NCI-H446 treated with DMSO at 0.1 percent for 48 hours (cell line): ENCODE data around the gene VGLL4.
"Not testable (repeated sequence)": the region's sequence is repeated elsewhere in the genome, so short reads cannot be mapped to it uniquely, and the experiment has no call there.

Experiments used
- DNase-seq: peaks from one replicate; lab custom pipeline; 2025; lab: John Stamatoyannopoulos, UW

The VGLL4 gene

DNA sequence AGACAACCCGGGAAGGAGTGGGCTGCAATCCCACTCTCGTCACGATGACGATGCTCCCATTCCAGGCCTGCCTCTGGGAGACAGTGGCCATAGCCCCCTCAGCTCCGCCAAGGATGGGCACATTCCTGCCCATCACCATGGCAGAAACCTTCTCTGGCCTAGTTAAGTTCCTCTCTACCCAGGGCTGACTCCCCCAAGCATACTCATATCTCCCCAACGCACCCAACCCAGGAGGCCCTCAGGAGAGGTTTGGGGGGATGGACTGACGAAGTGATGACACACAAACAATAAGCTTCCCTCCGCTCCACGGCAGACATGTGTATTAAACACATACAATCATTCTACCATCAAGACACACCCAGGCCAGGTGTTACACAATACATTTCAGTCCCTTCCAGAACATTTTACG lies 60.1 kb downstream of the VGLL4 start:
- no peak for DNase-seq

DNA sequence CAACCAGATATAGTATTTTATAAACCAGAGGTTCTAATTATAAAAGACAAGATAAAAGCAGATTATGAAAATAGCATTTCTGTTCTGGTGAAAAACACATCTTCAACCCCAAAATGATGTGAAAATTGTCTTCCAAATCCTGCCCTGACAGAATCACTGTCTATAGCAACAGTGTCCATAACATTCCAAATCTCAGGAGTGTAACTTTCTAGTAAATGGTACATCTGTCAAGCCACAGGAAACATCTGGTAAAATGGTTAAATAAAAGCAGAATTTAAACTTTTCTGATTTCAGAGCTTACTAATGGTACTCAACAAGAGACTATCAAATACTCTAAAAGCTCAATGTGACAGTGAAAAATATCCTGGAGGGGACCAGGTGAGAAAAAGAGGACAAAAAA lies 60.5 kb downstream of the VGLL4 start:
- DNase-seq = no peak

DNA sequence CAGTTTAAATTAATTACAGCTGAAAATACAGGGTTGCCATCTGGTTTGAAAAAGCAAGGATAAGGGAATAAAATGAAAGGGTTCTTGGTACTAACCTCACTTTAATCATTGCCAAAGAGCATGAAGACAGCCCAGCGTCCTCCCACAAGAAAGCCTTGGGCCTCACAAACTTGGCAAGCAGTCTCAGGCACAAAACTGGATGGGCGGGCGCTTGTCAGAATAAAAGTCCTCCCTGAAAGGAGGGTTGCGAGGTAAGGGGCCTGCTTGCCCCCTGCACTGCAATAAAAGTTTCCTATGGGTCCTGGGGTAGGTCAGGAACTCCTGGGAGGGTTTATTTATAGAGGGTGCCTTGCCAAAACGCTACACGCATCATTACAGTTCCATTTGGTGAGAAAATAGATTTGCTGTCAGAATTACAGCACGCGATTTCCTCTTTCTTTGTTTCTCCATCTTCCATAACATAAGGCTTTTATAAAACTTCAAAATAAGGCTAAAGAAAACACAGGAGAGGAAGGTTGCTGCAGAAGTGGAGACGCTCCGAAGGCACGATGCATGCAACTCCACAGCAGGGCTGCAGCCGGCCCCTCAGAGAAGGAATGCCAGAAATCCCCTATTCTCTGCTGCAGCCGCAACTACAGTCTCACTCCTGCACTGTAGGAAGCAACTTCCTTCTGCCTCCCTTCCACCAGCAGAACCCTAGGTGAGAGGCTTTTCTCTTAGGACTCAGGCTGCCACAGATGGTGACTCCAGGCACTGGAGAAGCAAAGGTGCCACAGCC lies 61.3 kb downstream of the VGLL4 start:
- peak; percentile 77 for DNase-seq

DNA sequence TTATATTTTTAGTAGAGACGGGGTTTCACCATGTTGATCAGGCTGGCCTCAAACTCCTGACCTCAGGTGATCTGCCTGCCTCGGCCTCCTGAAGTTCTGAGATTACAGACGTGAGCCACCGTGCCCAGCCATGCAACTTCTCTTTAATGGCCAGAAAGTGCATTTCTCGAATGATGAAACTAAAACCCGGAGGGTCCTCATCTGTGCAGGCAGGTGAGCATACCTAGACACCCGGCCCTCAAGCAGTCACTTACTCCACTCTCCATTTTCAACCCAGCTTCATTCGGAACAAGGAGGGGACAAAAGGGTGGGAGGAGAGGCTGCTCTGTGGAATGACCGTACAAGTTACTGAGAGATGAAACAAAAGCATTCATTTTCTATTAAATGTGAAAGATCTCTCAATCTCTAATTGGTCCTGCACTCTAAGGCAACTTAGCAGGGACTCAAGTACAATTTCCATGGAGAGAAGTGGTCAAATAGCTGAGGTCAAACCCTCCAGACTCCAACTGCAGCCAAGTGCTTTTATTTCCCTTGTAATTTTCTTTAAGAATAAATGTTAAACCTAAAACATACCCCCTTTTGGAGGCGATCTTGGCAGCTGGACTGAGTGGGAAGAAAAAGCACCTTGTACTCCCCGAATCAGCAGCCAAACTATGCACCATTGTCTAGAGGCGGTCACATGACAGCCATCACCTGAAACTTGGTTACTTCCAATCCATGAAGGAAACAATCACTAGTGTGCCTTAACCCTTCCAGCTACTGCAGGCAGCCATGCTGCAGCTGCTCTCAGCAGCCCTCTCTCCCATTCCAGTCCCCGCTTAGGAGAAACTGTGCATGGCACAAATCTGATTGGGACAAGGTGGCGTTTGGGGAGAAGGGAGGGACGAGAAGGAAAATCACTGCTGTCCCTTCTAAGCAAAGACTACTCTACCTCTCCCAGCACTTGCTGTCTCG lies 62.2 kb downstream of the VGLL4 start:
- DNase-seq = no peak

DNA sequence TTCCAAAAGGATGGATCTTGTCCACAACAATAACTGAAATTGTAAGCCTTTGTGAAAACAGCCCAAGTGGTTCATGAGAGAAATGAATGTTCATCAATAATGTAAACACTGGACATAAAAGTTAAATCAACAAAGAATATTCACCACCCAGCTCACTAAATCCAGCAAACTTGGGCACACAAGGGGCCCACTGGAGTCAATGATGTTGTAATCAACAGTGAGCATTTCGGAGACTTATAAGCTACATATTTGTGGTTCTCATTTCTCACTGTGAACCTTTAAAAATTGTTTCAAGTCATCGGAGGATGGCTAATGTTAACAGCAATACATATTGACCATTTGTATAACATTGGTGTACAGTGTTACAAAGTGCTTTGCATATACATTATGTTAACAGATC lies 63.1 kb downstream of the VGLL4 start:
- DNase-seq = no peak

DNA sequence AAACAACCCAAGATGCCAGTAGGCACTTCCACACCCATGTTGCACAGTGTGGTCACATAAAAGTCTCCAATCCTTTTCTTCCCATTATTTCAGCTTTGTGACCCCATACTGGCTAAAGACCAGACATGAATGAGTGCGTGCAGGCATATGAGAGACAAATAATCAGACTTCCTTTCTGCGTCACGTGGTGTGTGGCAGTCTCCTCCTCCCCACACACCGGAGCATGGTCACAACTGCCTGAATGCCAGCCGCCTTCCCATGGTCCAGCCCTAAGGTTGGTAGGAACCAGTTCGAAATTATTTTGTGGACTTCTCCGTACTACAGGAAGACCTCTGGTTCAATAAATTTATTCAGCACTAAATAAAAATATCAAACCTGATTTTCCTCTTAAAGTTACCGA lies 65.5 kb downstream of the VGLL4 start:
- DNase-seq = no peak

DNA sequence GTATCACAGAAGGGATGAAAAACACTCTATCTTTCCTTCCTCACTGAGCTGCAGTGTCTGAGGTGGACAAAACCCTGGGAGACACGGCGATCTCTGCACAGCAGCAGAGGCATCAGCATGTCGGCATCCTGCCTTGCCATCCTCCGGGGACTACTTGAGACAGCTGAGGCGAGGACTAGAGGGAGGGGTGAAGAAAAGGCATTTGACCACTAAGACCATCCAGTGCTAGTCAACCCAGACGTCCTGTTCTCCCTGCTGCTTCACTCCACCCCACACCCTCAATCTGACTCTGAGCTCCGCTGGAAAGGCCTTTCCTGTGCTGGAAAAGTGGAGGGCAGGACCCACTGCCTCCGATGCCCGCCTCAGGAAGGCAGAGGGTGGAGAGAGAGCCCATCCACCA lies 67.3 kb downstream of the VGLL4 start:
- no peak for DNase-seq

DNA sequence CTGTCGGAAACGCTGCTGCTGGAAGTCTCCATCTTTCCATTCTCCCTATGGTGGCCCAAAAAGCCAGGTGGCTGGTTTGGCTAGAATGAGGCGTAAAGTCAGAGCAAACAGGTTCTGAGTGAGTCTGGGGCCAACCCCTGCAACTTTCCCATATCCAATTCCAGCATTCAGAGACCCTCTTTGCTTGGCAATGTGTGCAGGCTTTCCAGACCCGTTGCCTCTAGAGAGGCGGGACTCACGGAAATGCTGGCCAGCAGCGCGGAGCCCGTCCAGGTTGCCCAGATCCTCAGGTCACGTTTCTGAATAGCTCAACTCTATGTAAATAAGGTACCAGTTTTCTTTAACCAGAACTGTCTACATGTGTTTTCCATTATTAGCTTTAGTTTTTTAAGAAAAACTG lies 68.0 kb downstream of the VGLL4 start:
- DNase-seq = no peak

DNA sequence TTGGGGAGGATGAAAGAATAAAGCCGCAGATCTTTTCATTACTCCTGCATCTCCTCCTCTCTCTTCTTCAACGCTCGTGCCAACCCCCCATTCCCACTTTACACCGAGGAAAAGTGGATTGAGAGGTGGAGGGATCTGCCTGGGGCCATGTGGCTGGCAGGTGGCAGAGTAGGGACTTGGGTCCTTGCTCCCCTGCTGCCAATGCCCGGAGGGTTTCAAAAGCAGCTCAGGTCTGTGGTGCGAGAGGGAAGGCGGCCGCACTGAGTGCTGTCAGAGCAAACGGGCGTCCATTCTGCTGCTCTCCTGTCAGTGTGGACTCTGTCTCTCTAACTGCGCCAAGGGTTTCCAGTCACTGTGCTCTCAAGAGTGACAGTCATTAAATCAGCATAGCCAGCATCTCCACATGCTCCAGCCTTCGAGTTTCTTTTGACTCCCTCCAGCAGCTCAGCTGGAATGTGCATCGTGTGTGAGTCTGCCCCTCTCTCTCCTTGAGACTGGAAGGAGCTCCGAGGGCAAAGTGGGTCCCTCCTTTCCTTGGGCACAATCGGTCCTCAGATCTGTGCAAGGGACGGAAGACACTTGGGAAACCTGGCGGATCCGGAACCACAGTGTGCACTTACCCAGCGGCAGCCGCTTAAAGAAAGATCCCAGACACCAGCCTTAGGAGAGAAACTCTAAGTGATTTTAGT lies 68.6 kb downstream of the VGLL4 start:
- no peak for DNase-seq

DNA sequence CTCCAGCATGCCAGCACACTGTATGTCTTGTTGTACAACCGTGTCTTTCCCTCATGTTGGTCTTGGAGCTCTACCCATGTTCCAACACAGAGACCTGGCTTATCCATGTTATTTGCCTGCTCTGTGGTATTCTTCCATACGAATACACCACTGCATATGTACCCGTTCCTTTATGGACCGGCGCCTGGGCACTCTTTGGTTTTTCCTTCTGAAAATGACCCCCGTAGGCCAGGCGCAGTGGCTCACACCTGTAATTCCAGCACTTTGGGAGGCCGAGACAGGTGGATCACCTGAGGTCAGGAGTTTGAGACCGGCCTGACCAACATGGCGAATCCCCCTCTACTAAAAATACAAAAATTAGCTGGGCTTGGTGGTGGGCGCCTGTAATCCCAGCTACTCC lies 71.1 kb downstream of the VGLL4 start:
- not testable (repeated sequence) for DNase-seq

DNA sequence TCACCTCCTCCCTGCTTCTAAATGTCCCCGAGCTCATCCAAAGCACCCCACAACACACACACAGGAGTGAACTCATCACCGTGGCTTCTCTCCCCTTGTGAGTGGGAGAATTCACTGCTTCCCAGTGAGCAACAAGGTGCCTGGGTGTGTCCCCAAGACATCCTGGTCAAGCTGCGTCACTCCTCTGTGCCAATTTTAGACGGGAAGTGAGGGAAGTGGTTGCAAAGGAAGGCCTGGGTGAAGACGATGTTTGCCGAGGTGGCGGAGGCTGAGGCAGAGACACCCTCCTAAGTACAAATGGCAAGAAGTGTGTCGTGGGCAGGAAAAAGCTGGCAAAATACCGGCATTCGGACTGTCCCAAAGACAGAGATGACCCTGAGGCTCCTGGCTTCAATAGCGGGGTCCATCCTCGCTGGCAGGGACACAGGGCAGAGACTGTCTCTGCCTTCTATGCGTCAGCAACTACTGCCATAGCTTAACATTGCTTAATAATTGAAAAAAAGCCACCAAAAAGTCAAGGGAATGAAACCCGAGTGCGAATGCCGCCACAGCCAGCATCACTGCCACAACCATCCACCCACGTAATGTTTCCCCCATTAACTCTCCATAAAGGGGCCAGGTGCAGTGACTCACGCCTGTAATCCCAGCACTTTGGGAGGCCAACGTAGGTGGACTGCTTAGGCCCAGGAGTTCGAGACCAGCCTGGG lies 72.8 kb downstream of the VGLL4 start:
- no peak for DNase-seq

DNA sequence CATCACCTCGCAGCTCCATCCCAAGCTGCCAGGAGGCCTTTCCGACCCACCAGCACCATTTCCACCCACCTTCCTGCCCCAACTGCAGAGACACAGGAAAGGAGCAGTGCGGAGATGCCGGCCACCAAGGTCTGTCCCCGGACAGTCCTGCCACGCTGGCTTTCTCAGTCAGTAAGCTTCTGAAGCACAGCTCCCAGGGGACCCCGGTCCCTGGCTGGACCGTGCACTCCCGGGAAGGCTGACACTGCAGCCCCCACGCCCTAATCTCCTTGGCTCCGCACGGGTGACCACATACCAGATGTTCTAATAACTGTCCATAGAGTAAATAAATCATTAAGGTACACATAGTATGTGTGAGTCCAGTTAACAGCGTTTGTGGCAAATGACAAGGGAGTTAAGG lies 73.5 kb downstream of the VGLL4 start:
- no peak for DNase-seq

DNA sequence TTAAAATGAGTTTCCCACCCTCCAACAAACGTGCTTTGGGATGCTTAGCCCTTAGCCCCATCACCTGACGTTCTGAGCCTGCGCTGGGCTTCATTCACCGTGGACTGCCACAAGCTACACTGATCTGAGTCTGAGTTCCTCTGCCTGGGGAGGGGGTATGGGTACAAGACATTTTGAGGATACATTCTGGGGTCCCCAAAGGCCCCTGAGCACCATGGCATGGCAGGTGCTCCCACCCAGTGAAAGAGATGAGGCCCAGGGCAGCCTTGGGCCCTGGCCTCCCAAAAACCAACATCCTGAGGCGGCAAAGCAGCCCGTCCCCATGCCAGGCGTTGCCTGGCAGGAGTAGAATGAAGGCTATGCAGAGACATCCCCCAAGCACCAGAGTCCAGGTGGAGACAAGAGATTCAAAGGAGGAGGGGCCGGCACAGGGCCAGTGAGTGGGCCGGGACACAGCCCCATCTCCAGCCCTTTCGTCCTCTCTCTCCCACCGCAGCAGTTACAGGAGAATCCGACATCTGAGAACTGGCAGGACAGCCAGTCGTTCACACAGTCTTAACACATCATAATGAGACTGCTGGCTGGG lies 74.5 kb downstream of the VGLL4 start:
- DNase-seq = no peak

DNA sequence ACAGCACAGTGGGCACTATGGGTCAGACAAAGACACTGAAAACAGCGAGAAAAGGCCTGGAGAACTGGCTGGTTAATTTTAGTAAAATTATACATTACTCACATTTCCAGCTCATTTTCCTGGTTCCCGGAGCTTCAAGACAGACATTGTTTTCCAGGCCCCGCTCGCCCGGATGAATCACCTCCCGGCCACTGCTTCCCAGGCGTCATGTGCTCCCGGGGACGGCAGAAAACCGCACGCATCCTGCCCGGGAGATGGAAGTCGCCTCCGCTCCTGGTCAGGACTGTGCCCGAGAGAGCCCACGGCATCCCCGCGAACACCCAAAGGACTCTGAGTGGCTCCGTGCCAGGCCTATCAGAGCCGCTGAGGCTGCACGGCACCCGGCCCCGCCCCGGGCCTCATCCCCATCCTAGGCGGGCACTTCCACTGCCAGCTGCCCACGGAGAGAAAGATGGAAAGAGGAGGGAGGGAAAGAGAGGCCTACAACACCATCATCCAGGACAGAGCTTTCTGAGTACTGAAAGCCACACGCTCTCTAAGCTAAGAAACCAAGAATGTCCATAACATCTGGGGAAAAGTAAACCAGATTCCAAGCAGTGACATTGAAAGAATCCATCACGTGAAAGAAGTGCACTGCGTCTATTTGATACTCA lies 75.1 kb downstream of the VGLL4 start:
- DNase-seq = no peak

DNA sequence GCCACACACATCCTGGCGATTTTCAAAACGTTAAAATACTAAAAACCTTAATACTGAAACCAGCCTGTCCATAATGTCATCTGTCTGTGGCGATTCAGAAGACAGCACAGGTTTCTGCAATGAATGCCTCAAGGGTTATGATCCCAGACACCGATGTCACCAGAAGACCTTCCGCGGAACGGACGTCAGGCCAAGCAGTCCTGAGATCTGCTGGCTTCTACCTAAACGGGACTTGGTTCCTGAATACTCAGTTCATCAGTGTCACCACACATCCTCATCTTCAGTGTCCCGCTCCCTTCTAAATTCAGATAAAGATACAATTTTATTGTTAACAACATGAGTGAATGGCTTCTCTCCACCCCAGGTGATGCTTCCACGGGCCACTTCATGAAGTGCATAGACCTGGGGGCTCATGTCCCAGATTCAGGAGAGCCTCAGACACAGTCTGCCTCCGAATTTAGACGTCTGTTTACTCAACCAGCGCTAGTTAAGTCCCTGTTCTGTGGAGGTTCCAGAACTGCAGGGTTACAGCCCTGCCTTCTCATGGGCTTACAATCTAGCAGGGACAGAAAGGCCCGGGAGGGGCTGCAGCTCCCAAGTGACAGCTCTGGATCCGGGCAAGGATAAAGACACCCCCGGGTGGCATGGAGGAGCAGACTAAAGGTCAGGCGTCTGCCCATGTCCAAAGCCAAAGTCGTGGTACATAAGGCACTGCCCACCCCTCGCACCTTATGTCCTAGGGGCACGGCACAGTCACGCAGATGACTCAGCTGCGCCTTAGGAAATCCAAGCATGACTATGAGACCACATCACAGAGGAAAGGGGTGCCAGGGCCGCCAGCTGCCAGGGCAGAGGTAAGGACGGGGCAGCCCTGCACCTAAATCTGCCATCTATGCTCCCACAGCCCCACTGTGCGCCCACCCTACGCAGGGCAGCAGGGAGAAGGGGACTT lies 75.9 kb downstream of the VGLL4 start:
- DNase-seq = no peak

DNA sequence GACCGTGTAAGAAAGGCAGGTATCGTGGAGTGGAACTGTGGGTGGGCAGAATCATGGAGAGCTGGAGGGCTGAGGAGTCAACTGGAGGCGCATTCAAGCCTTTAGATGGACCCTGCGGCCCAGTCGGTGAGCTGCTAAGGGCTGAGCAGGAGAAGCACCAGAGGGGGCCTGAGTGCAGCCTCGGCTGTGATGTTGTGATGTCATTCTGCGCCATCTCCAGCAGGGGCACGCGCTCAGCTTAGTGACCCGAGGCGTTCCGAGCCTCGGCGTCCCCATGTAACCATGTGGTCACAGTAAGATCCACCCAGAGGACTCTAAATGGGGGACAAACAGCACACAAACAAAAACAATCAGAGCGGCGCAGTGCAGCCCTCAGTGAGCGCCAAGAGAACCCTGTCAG lies 76.8 kb downstream of the VGLL4 start:
- no peak for DNase-seq

DNA sequence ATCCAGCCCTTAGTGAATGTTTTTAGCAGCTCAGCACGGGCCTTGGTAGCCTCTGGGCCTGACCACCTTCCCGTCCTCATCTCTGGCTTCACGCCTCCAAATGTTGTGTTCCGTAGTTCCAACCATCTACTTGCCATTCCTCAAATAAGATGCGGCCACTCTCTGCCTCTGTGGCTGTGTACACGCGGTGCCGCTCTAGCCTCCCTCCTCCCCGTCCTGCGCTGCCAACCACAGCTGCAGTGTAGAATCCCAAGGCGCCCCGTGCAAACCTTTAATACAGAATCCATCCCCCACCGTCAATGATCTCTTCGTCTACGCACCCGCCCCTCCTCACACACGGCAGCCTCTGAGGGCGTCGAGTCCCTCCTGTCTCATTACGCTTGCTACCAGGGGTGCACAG lies 77.2 kb downstream of the VGLL4 start:
- no peak for DNase-seq

DNA sequence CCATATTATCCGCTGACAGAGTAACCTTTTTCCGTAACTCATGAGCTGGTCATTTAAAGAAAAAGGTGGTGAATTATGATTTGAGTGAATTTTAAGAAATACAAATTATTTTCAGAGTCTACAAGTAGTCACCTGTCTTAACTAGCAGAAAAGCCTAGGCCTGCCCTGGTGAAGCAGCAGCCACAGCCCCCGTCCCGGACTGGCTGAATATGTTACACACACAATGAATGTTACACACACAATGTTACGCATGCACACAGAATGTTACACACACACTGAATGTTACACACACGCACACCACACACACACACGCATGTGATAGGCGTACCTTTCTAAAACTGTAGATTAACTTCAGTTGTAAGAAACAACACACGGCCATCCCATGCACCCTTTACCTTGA lies 77.8 kb downstream of the VGLL4 start:
- no peak for DNase-seq

DNA sequence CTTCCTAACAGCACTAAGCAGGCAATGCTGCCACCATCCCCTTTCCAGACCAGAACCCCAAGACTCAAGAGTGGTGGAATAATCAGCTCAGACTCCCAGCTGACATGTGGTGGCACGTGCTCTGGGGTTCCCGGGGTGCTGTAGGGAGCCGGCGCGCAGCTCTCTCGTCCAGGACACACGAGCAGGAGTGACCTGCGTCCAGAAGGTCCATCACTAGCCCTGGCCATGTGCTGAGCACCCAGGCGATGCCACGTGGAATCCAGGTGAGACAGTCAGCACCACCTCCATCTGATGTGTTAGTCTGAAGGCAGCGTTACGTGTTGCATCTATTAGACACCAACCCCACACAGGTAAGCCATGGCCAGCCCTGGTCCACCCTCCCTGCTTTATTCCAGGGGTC lies 78.2 kb downstream of the VGLL4 start:
- no peak for DNase-seq

DNA sequence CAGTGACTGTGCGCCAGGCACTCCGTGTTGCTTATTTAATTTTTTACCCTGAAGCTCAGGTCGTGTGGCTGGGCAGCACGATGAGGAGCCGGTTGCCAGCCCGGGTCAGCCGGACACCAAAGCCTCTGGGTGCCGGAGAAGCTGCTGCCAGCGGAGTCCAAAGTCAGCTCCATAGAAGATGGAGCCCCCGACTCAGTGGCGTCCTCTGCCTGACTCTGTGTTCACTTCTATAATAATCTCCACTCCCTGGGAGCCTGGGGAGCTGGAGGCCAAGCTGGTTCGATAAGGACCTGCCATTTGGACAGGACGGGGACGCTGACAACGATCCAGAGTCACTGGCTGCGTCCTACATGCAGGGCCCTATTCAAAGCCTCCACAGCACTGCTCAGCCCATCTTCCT lies 78.6 kb downstream of the VGLL4 start:
- DNase-seq = no peak
